ENCODE data around the gene LYSMD4.

Gene LYSMD4

GRCh38 chr15:99731336-99732123 lies 1.7 kb downstream of the LYSMD4 start:
- DNase-seq, result no peak

DNA sequence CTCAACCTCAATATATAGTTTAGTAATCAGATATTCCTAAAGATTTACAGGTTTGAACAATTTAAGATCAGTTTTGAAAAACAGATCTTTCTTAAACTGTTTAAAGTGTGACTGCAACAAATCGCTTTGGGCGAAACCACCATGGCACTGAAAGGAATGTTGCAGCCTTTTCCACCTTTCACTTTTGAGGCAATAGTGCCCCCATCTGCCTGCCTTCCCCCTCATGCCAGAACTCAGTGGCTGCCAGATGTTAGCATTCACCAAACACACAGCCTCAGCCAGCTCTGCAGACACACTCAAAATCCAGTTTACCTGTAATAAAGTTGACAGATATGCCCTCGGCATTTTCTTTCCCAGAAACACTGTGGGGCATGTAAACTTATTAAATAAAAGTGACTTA lies 3.3 kb downstream of the LYSMD4 start:
- DNase-seq, result peak; percentile 19

GRCh38 chr15:99729327-99729726 lies 3.9 kb downstream of the LYSMD4 start:
- no peak for DNase-seq

DNA sequence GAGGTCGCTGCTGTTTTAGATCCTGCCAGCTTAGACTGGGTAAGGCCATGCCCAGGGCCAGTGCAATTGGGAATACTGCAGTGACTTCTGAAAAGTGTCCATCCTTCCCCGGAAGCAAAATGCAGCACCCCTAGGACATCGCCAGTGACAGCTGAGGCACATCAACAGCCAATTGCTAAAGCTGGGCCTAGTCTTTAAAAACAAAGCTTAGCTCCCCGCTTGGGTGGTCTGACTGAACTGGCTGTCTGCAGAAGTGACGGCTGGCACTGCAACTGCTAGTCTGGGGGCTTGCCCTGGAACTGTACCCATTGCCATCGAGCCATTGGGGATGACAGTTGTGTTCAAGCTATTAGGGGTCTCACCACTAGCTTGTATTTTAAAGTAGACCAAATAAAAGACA lies 4.3 kb downstream of the LYSMD4 start:
- DNase-seq, result no peak

GRCh38 chr15:99727733-99728132 lies 5.5 kb downstream of the LYSMD4 start:
- DNase-seq, result no peak

DNA sequence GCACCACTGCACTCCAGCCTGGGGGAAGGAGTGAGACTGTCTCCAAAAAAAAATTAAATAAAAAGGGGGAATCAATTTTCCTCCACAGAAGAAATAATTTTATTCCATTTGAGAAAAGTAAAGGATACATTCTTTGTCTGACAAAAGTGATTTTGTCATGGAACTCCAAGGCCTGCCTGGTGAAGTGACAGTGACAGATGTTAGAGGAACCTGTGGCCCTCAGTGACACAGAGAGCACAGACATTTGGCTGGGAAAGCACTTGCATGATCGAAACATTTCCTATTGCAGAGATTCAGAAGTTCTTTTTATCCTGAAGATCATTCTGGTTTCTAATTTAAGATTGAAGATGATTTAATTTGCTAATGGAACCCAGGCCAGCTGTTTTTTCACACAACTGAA lies 5.9 kb downstream of the LYSMD4 start:
- no peak for DNase-seq

DNA sequence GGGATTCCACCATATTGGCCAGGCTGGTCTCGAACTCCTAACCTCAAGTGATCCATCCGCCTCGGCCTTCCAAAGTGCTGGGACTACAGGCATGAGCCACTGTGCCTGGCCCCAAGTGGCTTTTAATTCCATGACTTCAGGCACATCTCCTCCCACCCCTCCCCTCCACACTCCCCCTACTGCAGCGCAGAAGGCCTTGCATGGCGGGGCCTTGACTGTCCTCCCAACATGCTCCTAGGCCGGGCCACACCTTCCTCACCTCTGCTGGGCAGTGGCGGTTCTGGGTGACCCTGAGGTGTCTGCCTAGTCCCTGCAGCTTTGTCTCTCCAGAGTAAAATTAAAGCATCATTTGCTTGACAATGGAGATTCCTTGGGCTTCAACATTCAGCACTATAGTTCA lies 6.9 kb downstream of the LYSMD4 start:
- DNase-seq, result no peak

GRCh38 chr15:99722406-99722805 lies 10.8 kb downstream of the LYSMD4 start:
- no peak for DNase-seq

DNA sequence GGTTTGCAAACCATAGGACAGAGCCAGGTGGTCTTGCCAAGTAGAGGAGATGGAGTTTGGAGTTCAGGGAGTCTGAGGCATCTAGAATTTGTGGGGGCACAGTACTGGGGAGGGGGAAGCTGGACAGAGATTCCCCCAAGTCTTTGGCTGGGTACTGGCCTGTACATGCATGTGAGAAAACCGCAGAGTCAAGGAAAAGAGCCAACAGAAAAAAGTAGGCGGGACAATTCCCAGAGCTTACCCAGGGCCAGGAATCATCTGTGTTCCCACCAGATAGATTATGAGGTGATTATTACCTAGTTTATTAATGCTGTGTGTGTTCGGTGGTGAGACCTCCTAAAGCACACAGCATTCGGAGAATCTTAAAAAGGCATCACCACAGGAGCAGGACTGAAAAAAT lies 11.3 kb downstream of the LYSMD4 start:
- DNase-seq, result no peak

DNA sequence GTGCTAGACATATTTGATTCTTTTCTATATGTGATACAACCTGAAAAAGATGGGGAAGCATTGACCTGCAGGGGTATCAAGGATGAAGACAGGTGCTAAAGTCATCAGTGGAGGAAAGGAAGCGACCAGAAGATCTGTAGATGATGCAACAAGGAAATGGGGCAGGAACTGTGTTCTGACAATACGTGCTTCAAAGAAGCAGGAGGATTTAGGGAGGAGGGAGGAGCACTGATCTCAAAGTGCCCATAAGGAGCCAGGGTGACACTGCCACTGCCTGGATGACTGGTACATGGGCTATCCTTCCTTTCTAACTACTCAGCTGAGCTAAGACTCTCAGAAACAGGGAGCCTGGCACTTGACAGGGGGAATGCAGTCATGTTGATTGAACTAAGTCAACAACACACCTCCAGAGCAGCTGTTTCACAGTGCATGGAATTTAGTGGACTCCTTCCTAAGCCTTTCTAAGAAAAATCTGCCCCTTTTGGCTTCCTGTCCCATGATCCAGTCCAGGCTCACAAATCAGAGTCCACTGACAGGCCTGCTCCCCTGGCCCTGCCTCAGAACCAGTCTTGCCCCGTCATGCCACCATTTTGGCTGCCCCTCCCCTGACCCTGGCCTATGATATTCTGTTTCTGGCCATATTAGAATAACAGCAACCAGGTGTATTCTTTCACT lies 12.0 kb downstream of the LYSMD4 start:
- no peak for DNase-seq

GRCh38 chr15:99720533-99720932 lies 12.7 kb downstream of the LYSMD4 start:
- no peak for DNase-seq

- no peak for DNase-seq
Measured at GRCh38 chr15:99719096-99719541, 14.1 kb downstream of the LYSMD4 start.

DNA sequence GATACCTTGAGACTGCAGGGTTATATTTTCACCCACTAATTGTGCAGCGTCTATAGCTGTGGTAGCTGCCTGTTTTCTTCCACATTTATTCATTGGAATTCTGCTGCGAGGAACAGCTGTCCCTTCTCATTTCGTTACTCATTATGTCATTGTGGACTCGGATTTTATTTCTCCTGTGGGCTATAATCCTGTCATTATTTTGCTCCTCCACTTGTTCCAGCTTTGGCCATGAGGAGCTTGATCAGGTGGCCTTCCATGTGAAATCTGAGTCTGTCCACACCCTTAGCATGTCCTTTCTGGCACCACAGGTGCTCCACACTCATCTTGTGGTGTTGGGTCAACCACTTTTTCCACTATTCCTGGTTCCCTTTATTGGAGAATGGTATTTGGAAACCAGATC lies 14.8 kb downstream of the LYSMD4 start:
- DNase-seq, result no peak

DNA sequence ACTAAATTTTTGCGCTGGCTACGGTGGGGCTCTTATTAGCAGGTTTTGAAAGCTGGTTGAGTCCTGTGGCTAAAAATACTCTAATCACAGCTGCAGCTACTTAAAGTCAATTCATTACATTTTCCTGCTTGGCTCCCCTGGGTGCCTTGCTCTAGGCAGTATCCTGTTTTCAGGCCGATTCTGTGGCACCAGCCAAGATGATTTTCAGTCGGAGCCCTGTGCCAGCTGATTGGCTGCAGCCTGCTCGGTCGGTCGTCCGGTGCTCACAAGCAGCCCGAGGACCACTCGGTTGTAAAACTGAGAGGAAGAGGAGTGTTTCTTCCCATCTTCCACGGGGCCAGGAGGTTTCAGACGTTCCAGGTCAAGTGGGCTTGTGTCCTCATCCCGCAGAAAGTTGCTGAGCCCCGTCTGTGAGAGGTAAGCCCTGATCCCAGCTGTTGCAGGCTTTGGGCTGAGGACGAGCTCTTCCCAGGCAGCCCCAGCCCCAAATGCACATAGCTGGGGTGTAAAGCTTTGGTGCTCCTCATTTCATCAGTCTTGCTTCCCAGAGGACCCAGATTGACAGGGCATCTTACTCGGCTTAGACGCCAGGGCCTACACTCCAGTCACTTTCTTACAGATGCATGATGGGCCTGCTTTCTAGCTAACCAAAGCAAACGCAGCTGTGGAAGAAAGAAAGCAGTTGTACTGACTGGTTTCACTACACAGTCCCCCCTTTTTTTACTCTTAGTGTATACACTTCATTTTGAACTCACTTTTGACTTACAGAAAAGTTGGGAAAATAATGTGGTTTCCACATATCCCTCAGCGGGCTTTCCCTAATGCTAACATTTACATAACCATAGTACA lies 15.9 kb downstream of the LYSMD4 start:
- DNase-seq, result no peak

GRCh38 chr15:99716540-99717095 lies 16.6 kb downstream of the LYSMD4 start:
- DNase-seq, result no peak

- DNase-seq, result no peak
Measured at GRCh38 chr15:99712415-99712814, 20.8 kb downstream of the LYSMD4 start.

DNA sequence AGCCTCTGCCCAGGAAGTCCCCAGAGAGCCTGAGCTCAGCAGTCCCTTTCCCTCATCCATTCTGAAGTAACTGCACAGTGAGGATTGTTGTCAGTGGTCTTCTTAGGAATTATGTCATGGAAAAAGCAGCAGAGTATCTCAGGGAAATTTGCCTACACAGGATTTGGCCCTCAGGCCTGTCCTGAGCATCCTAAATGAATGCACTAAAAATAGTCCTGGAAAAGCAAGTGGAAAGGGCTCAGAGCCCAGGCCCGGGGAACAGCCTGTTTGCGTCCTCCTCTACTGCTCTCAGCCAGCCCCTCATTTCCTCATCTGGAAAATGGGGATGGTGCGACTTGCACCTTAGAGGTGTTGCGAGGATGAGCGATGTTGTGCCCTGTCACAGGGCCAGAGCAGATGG lies 21.6 kb downstream of the LYSMD4 start:
- no peak for DNase-seq

- DNase-seq, result no peak
Measured at GRCh38 chr15:99709243-99709986, 23.8 kb downstream of the LYSMD4 start.

DNA sequence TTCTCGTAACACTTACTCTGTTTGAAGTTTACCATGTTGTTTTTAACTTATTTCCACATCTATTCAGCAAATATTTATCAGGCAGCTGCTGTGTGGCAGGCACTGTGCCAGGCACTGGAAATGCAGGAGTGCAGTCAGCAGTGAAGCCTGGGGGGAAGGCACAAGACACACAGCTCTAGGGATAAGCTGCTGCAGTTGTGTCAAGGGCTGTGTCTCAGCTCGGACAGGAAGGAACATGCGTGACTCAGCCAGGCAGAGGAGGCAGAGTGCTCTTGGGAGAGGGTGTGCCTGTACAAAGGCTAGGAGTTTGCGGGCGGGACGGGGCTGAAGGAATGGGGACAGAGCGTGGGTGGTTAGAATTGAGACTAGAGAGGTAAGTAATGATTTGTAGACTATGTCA lies 24.7 kb downstream of the LYSMD4 start:
- DNase-seq, result no peak

- DNase-seq, result peak; percentile 54
Measured at GRCh38 chr15:99707473-99708270, 25.6 kb downstream of the LYSMD4 start.

DNA sequence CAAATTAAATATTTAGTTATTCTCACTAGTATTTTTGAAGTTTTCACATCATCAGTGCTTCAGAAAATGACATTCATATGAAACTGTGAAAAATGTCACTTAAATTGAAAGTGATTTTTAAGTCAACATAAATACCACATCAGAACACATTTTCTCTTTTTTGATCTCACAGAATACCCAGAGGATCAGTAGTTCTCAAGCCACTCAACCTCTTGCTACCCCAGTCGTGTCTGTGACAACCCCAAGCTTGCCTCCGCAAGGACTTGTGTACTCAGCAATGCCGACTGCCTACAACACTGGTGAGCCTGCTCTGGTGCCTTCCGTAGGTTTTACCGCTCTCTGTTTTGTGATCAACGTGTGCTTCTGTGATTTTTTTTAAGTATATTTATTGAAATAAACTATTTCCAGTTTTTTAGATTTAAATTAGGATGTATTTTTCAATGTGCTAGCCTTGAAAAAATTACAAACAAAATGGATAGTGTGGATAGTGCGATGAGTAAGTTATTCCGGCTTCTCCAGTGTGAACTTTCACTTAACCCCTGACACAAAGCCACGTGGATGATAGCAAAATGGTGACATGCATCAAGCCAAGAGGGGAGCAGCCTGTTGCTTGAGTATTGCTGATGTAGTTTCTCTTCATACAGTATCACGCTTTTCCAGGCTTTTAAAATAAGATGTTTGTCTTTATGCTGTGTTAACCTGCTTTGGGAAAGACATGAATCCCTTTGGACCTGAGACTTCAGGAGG lies 26.5 kb downstream of the LYSMD4 start:
- DNase-seq, result peak; percentile 43
